ENCODE data around the gene RALGPS1.

GRCh38 chr9:126934441-126934840, 19.9 kb downstream of the RALGPS1 start:
- TF ChIP-seq CTCF (IDR thresholded peaks at IDR 0.05 in 8 of 11, conservative IDR thresholded peaks at IDR 0.05 in 3 of 11) (no peak), POLR2AphosphoS5 (IDR thresholded peaks at IDR 0.05) (no peak), POLR2A (IDR thresholded peaks at IDR 0.05) (no peak)
